A549 (cell line): Measurements from ENCODE around the gene PPP1R14B. TPM values are rescaled to one million over a fixed set of nuclear protein-coding genes. Genes with fewer than 3 reads are reported as not detected.

Experiments used
- ATAC-seq, 2 experiments: fragments of 200-7000 bp in 1 of 2; fragments of >200 bp in 1 of 2; cut with Nextera tagmentation in 1 of 2; cut with Tn5 transposase in 1 of 2; 3 replicates each; pipeline versions ENCODE4 v1.8.0 to v1.9.1; 2018 to 2020; ENCODE audit warnings: mild to moderate bottlenecking in 1 of 2, moderate library complexity in 1 of 2
- CTCF ChIA-PET: fragments of 300-600 bp; sonication (Branson Sonifier 250); formaldehyde crosslinking; extraction: SDS; loops from one replicate; lab custom pipeline; 2021; ENCODE audit warnings: antibody characterized with exemption, inconsistent platforms; lab: Yijun Ruan, JAX
- POLR2A ChIA-PET: fragments of 350-600 bp; formaldehyde crosslinking; extraction: SDS; loops from one replicate; lab custom pipeline; 2021; ENCODE audit warnings: antibody characterized with exemption, inconsistent platforms; lab: Yijun Ruan, JAX
- DNase-seq, 2 experiments: peaks; one replicate each; pipeline versions ENCODE4 v3.0.0 to v3.0.0-alpha.2; 2011 to 2016; ENCODE audit warnings: low read depth in 1 of 2, low spot score in 1 of 2
- FAIRE-seq: peaks from 2 replicates; lab custom pipeline; 2011; peaks lifted over from hg19 to GRCh38; lab: Jason Lieb, UNC
- H3K27ac ChIP-seq, 2 experiments: fragments of >200 bp; sonication (Bioruptor Twin); formaldehyde crosslinking; 3 replicates each; pipeline ENCODE4 v1.5.1; 2016 to 2017
- H3K4me1 ChIP-seq: fragments of >200 bp; sonication (Bioruptor Twin); formaldehyde crosslinking; 3 replicates; pipeline ENCODE4 v1.6.1; 2016
- H3K4me2 ChIP-seq: fragments of >200 bp; sonication (Bioruptor Twin); formaldehyde crosslinking; 3 replicates; pipeline ENCODE4 v1.6.1; 2016
- H3K4me3 ChIP-seq: fragments of >200 bp; sonication (Bioruptor Twin); formaldehyde crosslinking; 3 replicates; pipeline ENCODE4 v1.5.1; 2016
- H3K9me3 ChIP-seq: fragments of >200 bp; sonication (Bioruptor Twin); formaldehyde crosslinking; 3 replicates; pipeline ENCODE4 v1.6.1; 2016
- ATOH8 ChIP-seq: fragments of 250-450 bp; sonication (Bioruptor Pico); IDR thresholded peaks from 2 replicates; pipeline ENCODE4 v1.5.0; 2020; ENCODE audit warnings: low read depth, mild to moderate bottlenecking, moderate library complexity
- CTCF ChIP-seq: fragments of >200 bp; sonication (Bioruptor Twin); formaldehyde crosslinking; IDR thresholded peaks from 3 replicates; pipeline ENCODE4 v1.5.1; 2016
- ESRRA ChIP-seq: fragments of 150-350 bp; IDR thresholded peaks from 2 replicates; pipeline ENCODE4 v1.6.1; 2014; ENCODE audit warnings: mild to moderate bottlenecking, low read length, borderline replicate concordance
- FOSB ChIP-seq: fragments of 250-450 bp; sonication (Bioruptor Pico); IDR thresholded peaks from 2 replicates; pipeline ENCODE4 v1.5.0; 2020; ENCODE audit warnings: mild to moderate bottlenecking, moderate library complexity
- HDAC2 ChIP-seq: fragments of 200-600 bp; sonication (generic); IDR thresholded peaks from 2 replicates; pipeline ENCODE4 v1.6.1; 2016
- HOXA7 ChIP-seq: fragments of 250-450 bp; sonication (Bioruptor Pico); IDR thresholded peaks from 2 replicates; pipeline ENCODE4 v1.5.0; 2020; ENCODE audit warnings: mild to moderate bottlenecking, moderate library complexity
- MAZ ChIP-seq: fragments of 150-350 bp; IDR thresholded peaks from 2 replicates; pipeline ENCODE4 v1.6.1; 2014; ENCODE audit warnings: antibody characterized with exemption, low read depth, low read length, borderline replicate concordance
- RAD21 ChIP-seq, 2 experiments: fragments of >200 bp in 1 of 2; sonication (Bioruptor Twin) in 1 of 2; formaldehyde crosslinking in 1 of 2; IDR thresholded peaks in 1 of 2; conservative IDR thresholded peaks in 1 of 2; 2 replicates in 1 of 2; 3 replicates in 1 of 2; pipeline ENCODE4 v1.6.1; 2012 to 2018; ENCODE audit warnings: inconsistent platforms in 1 of 2
- SMC3 ChIP-seq: fragments of >200 bp; sonication (Bioruptor Twin); formaldehyde crosslinking; IDR thresholded peaks from 3 replicates; pipeline ENCODE4 v1.6.1; 2018; ENCODE audit warnings: inconsistent platforms
- TP53 ChIP-seq: fragments of 250-450 bp; sonication (Bioruptor Pico); IDR thresholded peaks from 2 replicates; pipeline ENCODE4 v1.5.0; 2021; ENCODE audit warnings: mild to moderate bottlenecking, moderate library complexity
- USF2 ChIP-seq: fragments of 450-650 bp; IDR thresholded peaks from 2 replicates; pipeline ENCODE4 v1.6.1; 2014; ENCODE audit warnings: antibody characterized with exemption
- ZFP36 ChIP-seq: fragments of 450-650 bp; IDR thresholded peaks from 2 replicates; pipeline ENCODE4 v1.6.1; 2014; ENCODE audit warnings: borderline replicate concordance; ENCODE audit not compliant: partially characterized antibody
- ZSCAN20 ChIP-seq: fragments of 250-450 bp; sonication (Bioruptor Pico); IDR thresholded peaks from 2 replicates; pipeline ENCODE4 v1.8.0; 2022; ENCODE audit warnings: mild to moderate bottlenecking, moderate library complexity
- WGBS: methylation state at CpG from one replicate; pipeline ENCODE4 v1.1.6; 2017; ENCODE audit errors: missing lambda C conversion rate; 5-methylcytosine and 5-hydroxymethylcytosine counted together
- polyA plus RNA-seq, 4 experiments: library from polyadenylated mRNA; depleted of rRNA in 3 of 4; stranded (reverse); fragments of >200 nt; fragmentation: RNase III in 1 of 4; extraction: RNeasy Plus Mini Kit Qiagen cat#74134 plus additional on column Dnase treatment in 1 of 4; gene quantifications; 2 replicates in 3 of 4; 3 replicates in 1 of 4; pipeline ENCODE4 v1.2.3, GENCODE V29; 2011 to 2017
- TF ChIP-seq, protein P1 (sequence below): fragments of 250-450 bp; sonication (Bioruptor Pico); IDR thresholded peaks from 2 replicates; pipeline ENCODE4 v1.5.0; 2021; ENCODE audit warnings: mild to moderate bottlenecking, moderate library complexity, borderline replicate concordance

PPP1R14B gene
- polyA plus RNA-seq, 2 of the 4 experiments (the other 2 are of a cell fraction): 152 to 154 TPM

GRCh38 chr11:64220798-64221197 lies 25.9 kb downstream of the PPP1R14B start:
- 94% methylated on average over 8 of the region's 14 CpGs for WGBS
- Histone ChIP-seq H3K4me1 (peaks cover 14% of the 10 kb centered on the region; the same call in 2 of the 3 replicates), H3K9me3 (no peaks in the 10 kb centered on the region)
- ATAC-seq: no peak
- TF ChIP-seq, protein P1, sequence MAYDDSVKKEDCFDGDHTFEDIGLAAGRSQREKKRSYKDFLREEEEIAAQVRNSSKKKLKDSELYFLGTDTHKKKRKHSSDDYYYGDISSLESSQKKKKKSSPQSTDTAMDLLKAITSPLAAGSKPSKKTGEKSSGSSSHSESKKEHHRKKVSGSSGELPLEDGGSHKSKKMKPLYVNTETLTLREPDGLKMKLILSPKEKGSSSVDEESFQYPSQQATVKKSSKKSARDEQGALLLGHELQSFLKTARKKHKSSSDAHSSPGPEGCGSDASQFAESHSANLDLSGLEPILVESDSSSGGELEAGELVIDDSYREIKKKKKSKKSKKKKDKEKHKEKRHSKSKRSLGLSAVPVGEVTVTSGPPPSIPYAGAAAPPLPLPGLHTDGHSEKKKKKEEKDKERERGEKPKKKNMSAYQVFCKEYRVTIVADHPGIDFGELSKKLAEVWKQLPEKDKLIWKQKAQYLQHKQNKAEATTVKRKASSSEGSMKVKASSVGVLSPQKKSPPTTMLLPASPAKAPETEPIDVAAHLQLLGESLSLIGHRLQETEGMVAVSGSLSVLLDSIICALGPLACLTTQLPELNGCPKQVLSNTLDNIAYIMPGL (CRISPR knock-in tag): no peak
- TF ChIP-seq SMC3: no peak
- TF ChIP-seq USF2: no peak
- TF ChIP-seq HOXA7 (CRISPR knock-in tag): no peak
- no peak for TF ChIP-seq CTCF
- no peak for TF ChIP-seq MAZ
- TF ChIP-seq TP53 (CRISPR knock-in tag): no peak
- TF ChIP-seq ATOH8 (CRISPR knock-in tag): no peak
- TF ChIP-seq, all 56 proteins: peak for 0
- DNase-seq (no peak), FAIRE-seq (no peak)
- no peak overlapping the region for H3K27ac ChIP-seq
- no peak overlapping the region for H3K4me3 ChIP-seq
- ChIA-PET POLR2A (interaction anchor here (1.1 to 1.5 kb wide), 2 partner anchors 10 to 20 kb away, joined by 3 to 5 read pairs; partner anchors contain the start of gene FKBP2), CTCF (interaction anchor here (1.0 to 19.9 kb wide), 3 partner anchors 18 to 84 kb away, joined by 3 to 254 read pairs (median 6); partner anchors contain the start of gene FERMT3)
- H3K4me2 ChIP-seq: no peak overlapping the region

GRCh38 chr11:64220271-64220670 lies 26.5 kb downstream of the PPP1R14B start:
- no peaks in the 10 kb centered on the region for H3K9me3 ChIP-seq
- DNase-seq: no peak
- H3K4me1 ChIP-seq: peaks cover 12% of the 10 kb centered on the region; the same call in 2 of the 3 replicates
- 87% methylated on average over 15 of the region's 17 CpGs for WGBS
- FAIRE-seq: no peak
- no peak for ATAC-seq
- H3K27ac ChIP-seq: no peak overlapping the region
- no peak overlapping the region for H3K4me2 ChIP-seq
- POLR2A ChIA-PET: interaction anchor here (0.5 to 1.5 kb wide), 3 partner anchors 10 to 21 kb away, joined by 3 to 5 read pairs (median 3); partner anchors contain the start of gene FKBP2
- TF ChIP-seq HDAC2 (no peak), TP53 (CRISPR knock-in tag) (no peak)
- H3K4me3 ChIP-seq: no peak overlapping the region
- CTCF ChIA-PET: interaction anchor here (0.9 to 19.9 kb wide), 4 partner anchors 14 to 84 kb away, joined by 3 to 254 read pairs (median 5); partner anchors contain the start of genes FERMT3, PLCB3 and VEGFB

GRCh38 chr11:64219755-64220154 lies 27.0 kb downstream of the PPP1R14B start:
- no peak overlapping the region for H3K4me3 ChIP-seq
- no peak overlapping the region for H3K27ac ChIP-seq
- ATAC-seq (no peak; a peak in 1 of 6 replicates), DNase-seq (no peak), FAIRE-seq (no peak)
- H3K4me1 ChIP-seq: peaks cover 7% of the 10 kb centered on the region; the same call in 1 of the 3 replicates
- no peak overlapping the region for H3K4me2 ChIP-seq
- no peaks in the 10 kb centered on the region for H3K9me3 ChIP-seq
- TF ChIP-seq ZFP36: no peak
- no peak for TF ChIP-seq ESRRA
- no peak for TF ChIP-seq FOSB (CRISPR knock-in tag)
- no peak for TF ChIP-seq RAD21 (conservative IDR thresholded peaks at IDR 0.05 in 1 of 2, IDR thresholded peaks at IDR 0.05 in 1 of 2)
- TF ChIP-seq ZSCAN20: no peak
- WGBS: 83% methylated on average over 7 of the region's 10 CpGs
- ChIA-PET CTCF (interaction anchor here (0.9 to 19.9 kb wide), 4 partner anchors 14 to 85 kb away, joined by 3 to 254 read pairs (median 5); partner anchors contain the start of genes FERMT3, PLCB3 and VEGFB), POLR2A (interaction anchor here (0.6 to 1.5 kb wide), 2 partner anchors 9 to 771 kb away, joined by 5 read pairs; no protein-coding TSS in a partner anchor)
